ENCODE measurements around the gene ZNF628.
A peak's percentile ranks its signal among the peaks of the same experiment; 100 is the strongest.
"Not testable (repeated sequence)": the region's sequence is repeated elsewhere in the genome, so short reads cannot be mapped to it uniquely, and the experiment has no call there.

ZNF628 gene

GRCh38 chr19:55476100-55476775, at the start of gene ZNF628:
TSS of gene ZNF628 (plus strand) at chr19:55476617. CDS start at chr19:55479911, 3,294 bp downstream.
- peak; percentile 92 for DNase-seq

GRCh38 chr19:55431183-55431582, 45.2 kb upstream of the ZNF628 start:
- DNase-seq: no peak

- no peak for DNase-seq
These were observed 44.0 kb upstream of the ZNF628 start for GRCh38 chr19:55432241-55432959.

GRCh38 chr19:55433292-55433691, 43.1 kb upstream of the ZNF628 start:
- DNase-seq: no peak

GRCh38 chr19:55434356-55434919, 42.0 kb upstream of the ZNF628 start:
- no peak for DNase-seq

GRCh38 chr19:55435020-55435419, 41.4 kb upstream of the ZNF628 start:
- no peak for DNase-seq

GRCh38 chr19:55436847-55437246, 39.6 kb upstream of the ZNF628 start:
- DNase-seq: no peak

GRCh38 chr19:55437410-55437809, 39.0 kb upstream of the ZNF628 start:
- DNase-seq: no peak

- DNase-seq: no peak
These were observed 37.4 kb upstream of the ZNF628 start for GRCh38 chr19:55439052-55439451.

GRCh38 chr19:55440411-55441105, 35.9 kb upstream of the ZNF628 start:
- DNase-seq: no peak

- no peak for DNase-seq
These were observed 35.1 kb upstream of the ZNF628 start for GRCh38 chr19:55441319-55441691.

- DNase-seq: no peak
These were observed 34.6 kb upstream of the ZNF628 start for GRCh38 chr19:55441692-55442321.

GRCh38 chr19:55442372-55442961, 34.0 kb upstream of the ZNF628 start:
- DNase-seq: peak; percentile 22

- peak; percentile 21 for DNase-seq
These were observed 33.2 kb upstream of the ZNF628 start, which contains the start of gene SHISA7 for GRCh38 chr19:55443045-55443823. TSS of gene SHISA7 (minus strand) at chr19:55443300. CDS start at chr19:55442863, 437 bp downstream.

GRCh38 chr19:55443824-55444480, 32.5 kb upstream of the ZNF628 start:
- no peak for DNase-seq

GRCh38 chr19:55444646-55445045, 31.8 kb upstream of the ZNF628 start:
- DNase-seq: no peak

GRCh38 chr19:55446060-55446459, 30.4 kb upstream of the ZNF628 start:
- DNase-seq: no peak

- peak; percentile 22 for DNase-seq
These were observed 28.8 kb upstream of the ZNF628 start for GRCh38 chr19:55447421-55448174.

- not testable (repeated sequence) for DNase-seq
These were observed 28.3 kb upstream of the ZNF628 start for GRCh38 chr19:55448175-55448490.

GRCh38 chr19:55449469-55449868, 26.9 kb upstream of the ZNF628 start:
- no peak for DNase-seq

Data from NCI-H1092 treated with DMSO at 0.1 percent for 48 hours (cell line).